Subcutaneous abdominal adipose tissue (tissue), 5 donors: ENCODE results near the gene LZTR1.

Experiments used
- H3K27ac ChIP-seq: one replicate; pipeline ENCODE4 v1.7.0; 2013; ENCODE audit warnings: low read depth, mild to moderate bottlenecking, inconsistent platforms, low read length, moderate library complexity
- H3K27me3 ChIP-seq, 5 donors: one replicate each; pipeline ENCODE4 v1.7.0; 2013; ENCODE audit warnings: low read length in 5 of 5, inconsistent platforms in 1 of 5; ENCODE audit not compliant: control insufficient read depth in 5 of 5, insufficient read depth in 4 of 5
- H3K36me3 ChIP-seq, 5 donors: one replicate each; pipeline ENCODE4 v1.7.0; 2013; ENCODE audit warnings: low read length in 5 of 5; ENCODE audit not compliant: control insufficient read depth in 5 of 5, insufficient read depth in 5 of 5
- H3K4me1 ChIP-seq, 5 donors: one replicate each; pipeline ENCODE4 v1.7.0; 2013; ENCODE audit warnings: low read length in 5 of 5, mild to moderate bottlenecking in 3 of 5, moderate library complexity in 1 of 5; ENCODE audit not compliant: control insufficient read depth in 5 of 5, insufficient read depth in 5 of 5
- H3K4me3 ChIP-seq, 5 donors: one replicate each; pipeline ENCODE4 v1.7.0; 2013; ENCODE audit warnings: low read length in 5 of 5, low read depth in 1 of 5
- H3K9ac ChIP-seq, 5 donors: one replicate each; pipeline ENCODE4 v1.7.0; 2013; ENCODE audit warnings: low read length in 5 of 5, mild to moderate bottlenecking in 4 of 5, moderate library complexity in 3 of 5
- H3K9me3 ChIP-seq, 5 donors: one replicate each; pipeline ENCODE4 v1.7.0; 2013; ENCODE audit warnings: low read length in 5 of 5; ENCODE audit not compliant: control insufficient read depth in 5 of 5
- donor health status: healthy.
- donor health status: healthy.
- donor health status: healthy.
- donor health status: healthy.
- donor health status: healthy.

Gene LZTR1

GRCh38 chr22:20949698-20950183 lies 32.4 kb upstream of the LZTR1 start:
- no peaks in the 10 kb centered on the region for H3K27me3 ChIP-seq
- H3K27ac ChIP-seq: no peak overlapping the region
- no peak overlapping the region for H3K4me3 ChIP-seq
- H3K36me3 ChIP-seq: peaks cover 4 to 47% (median 34%) of the 10 kb centered on the region in 5 donors
- H3K9me3 ChIP-seq: no peaks in the 10 kb centered on the region
- H3K9ac ChIP-seq: no peak overlapping the region
- peaks cover 0 to 9% (median 5%) of the 10 kb centered on the region in 5 donors for H3K4me1 ChIP-seq

- Histone ChIP-seq H3K36me3 (peaks cover 4 to 47% (median 34%) of the 10 kb centered on the region in 5 donors), H3K27me3 (no peaks in the 10 kb centered on the region), H3K9ac (no peak overlapping the region), H3K9me3 (no peaks in the 10 kb centered on the region), H3K4me3 (no peak overlapping the region), H3K27ac (no peak overlapping the region), H3K4me1 (peaks cover 0 to 6% (median 0%) of the 10 kb centered on the region in 5 donors)
These were observed 30.8 kb upstream of the LZTR1 start for GRCh38 chr22:20951151-20951931.

- Histone ChIP-seq H3K36me3 (peaks cover 4 to 47% (median 34%) of the 10 kb centered on the region in 5 donors), H3K27ac (no peak overlapping the region), H3K9ac (no peak overlapping the region), H3K4me3 (no peak overlapping the region), H3K4me1 (peaks cover 0 to 12% (median 6%) of the 10 kb centered on the region in 5 donors), H3K9me3 (no peaks in the 10 kb centered on the region), H3K27me3 (no peaks in the 10 kb centered on the region)
These were observed 30.1 kb upstream of the LZTR1 start for GRCh38 chr22:20951932-20952380.

DNA sequence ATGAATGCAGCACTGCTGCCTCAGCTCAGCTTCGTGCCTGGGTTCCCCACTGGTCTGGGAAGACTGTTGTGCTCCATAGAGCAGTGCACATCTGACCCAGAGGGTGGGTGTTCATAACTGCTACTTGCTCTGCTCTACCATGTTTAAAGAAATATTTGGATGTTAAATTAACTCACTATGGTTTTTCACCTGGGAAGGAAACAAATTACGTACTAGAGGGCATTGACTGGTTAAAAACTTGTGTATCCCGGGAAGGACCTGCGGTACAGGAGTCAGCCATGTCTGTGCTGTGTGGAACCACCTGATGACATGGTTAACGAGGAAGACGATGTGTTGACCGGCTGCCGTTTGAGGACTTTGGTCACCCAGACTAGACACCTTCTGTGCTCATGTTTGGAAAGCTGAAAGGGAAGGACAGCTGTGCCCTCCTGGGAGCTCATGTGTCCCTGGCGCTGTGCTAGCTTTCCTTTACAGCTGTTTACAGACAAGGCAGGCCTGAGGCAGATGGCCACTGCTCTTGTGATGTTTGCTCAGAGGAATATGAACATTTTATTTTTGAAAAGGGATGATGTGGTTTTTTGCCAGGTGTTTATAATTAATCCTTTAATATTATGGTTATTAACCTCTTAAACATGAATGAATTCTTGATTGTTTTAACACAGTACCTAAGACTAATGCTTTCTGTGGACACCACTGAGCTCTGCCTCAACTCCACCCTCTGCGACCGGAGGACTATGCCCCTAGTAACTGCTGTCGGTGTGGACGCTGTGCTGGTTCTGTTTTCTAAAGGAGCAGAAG lies 29.4 kb upstream of the LZTR1 start:
- no peaks in the 10 kb centered on the region for H3K9me3 ChIP-seq
- no peak overlapping the region for H3K4me3 ChIP-seq
- H3K36me3 ChIP-seq: peaks cover 4 to 47% (median 34%) of the 10 kb centered on the region in 5 donors
- H3K27ac ChIP-seq: no peak overlapping the region
- H3K9ac ChIP-seq: no peak overlapping the region
- H3K4me1 ChIP-seq: peaks cover 0 to 18% (median 13%) of the 10 kb centered on the region in 5 donors
- no peaks in the 10 kb centered on the region for H3K27me3 ChIP-seq

- no peak overlapping the region for H3K4me3 ChIP-seq
- peaks cover 4 to 47% (median 34%) of the 10 kb centered on the region in 5 donors for H3K36me3 ChIP-seq
- peaks cover 0 to 23% (median 18%) of the 10 kb centered on the region in 5 donors for H3K4me1 ChIP-seq
These were observed 28.8 kb upstream of the LZTR1 start for GRCh38 chr22:20953342-20953608.

GRCh38 chr22:20953668-20954500 lies 28.2 kb upstream of the LZTR1 start:
- H3K9me3 ChIP-seq: no peaks in the 10 kb centered on the region
- no peaks in the 10 kb centered on the region for H3K27me3 ChIP-seq
- H3K36me3 ChIP-seq: peaks cover 4 to 47% (median 34%) of the 10 kb centered on the region in 5 donors
- no peak overlapping the region for H3K9ac ChIP-seq
- no peak overlapping the region for H3K27ac ChIP-seq
- peaks cover 0 to 24% (median 20%) of the 10 kb centered on the region in 5 donors for H3K4me1 ChIP-seq
- H3K4me3 ChIP-seq: no peak overlapping the region

More at GRCh38 chr22:20953342-20953608, 28.8 kb upstream of the LZTR1 start:
- no peak overlapping the region for H3K9ac ChIP-seq
- no peaks in the 10 kb centered on the region for H3K9me3 ChIP-seq
- H3K27me3 ChIP-seq: no peaks in the 10 kb centered on the region
- H3K27ac ChIP-seq: no peak overlapping the region

- H3K9ac ChIP-seq: no peak overlapping the region
- no peak overlapping the region for H3K4me3 ChIP-seq
- H3K9me3 ChIP-seq: no peaks in the 10 kb centered on the region
- peaks cover 4 to 34% (median 24%) of the 10 kb centered on the region in 5 donors for H3K36me3 ChIP-seq
- H3K27ac ChIP-seq: no peak overlapping the region
- H3K4me1 ChIP-seq: peaks cover 0 to 24% (median 20%) of the 10 kb centered on the region in 5 donors
- H3K27me3 ChIP-seq: no peaks in the 10 kb centered on the region
These were observed 26.5 kb upstream of the LZTR1 start for GRCh38 chr22:20955548-20955947.

DNA sequence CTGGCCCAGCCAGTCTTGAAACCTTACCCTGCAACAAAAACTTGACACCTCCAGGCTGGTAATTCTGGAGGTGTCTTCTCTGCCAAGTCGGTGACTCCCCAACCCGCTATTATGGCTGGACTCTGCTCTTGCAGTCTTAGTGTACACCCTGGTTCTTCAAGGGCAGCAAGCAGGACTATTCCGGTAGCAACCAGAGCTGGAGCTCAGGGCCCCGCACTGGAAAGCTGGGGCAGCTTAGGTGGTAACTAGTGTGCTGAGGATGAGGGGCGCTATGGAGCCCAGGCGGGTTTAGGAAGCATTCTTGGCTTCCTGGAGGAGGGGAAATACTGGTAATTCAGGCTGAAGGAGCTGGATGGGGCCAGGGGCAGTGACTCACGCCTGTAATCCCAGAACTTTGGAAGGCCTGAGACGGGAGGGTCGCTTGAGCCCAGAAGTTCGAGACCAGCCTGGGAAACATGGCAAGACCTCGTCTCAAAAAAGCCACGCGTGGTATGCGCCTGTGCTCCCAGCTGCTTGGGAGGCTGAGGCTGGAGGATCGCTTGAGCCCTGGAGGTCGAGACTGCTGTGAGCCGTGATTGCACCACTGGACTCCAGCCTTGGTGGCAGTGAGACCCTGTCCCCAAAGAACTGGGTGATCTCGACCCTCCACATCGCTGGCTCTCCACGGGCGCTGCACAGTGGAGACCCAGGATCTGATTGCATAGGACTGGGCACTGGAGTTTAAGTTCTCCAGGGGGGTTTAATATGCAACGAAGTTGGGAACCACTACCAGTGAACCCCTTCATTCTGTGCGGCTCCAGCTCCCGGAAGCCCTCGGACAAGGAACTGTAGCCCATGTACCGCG lies 25.6 kb upstream of the LZTR1 start:
- Histone ChIP-seq H3K27ac (no peak overlapping the region), H3K36me3 (peaks cover 0 to 25% (median 15%) of the 10 kb centered on the region in 5 donors), H3K4me1 (peaks cover 0 to 24% (median 20%) of the 10 kb centered on the region in 5 donors), H3K9ac (peak overlapping the region in 4 of 5 donors; percentile 56 to 80 (median 70)), H3K27me3 (no peaks in the 10 kb centered on the region), H3K9me3 (no peaks in the 10 kb centered on the region), H3K4me3 (peak overlapping the region; percentile 59 to 92 (median 80))
